GM12878 (cell line): ENCODE measurements around the gene ANKRD33B. TPM values are rescaled to one million over a fixed set of nuclear protein-coding genes. Genes with fewer than 3 reads are reported as not detected.
A peak's percentile ranks its signal among the peaks of the same experiment; 100 is the strongest.

Experiments
- ATAC-seq: fragments of 200-7000 bp; cut with Tn5 transposase; 3 replicates; pipeline ENCODE4 v1.9.1; 2020; ENCODE audit warnings: mild to moderate bottlenecking, moderate library complexity
- BruUV-seq: library from RNA; stranded (reverse); fragments of 400-500 nt; replicated peaks from 2 replicates; lab custom pipeline; 2021; lab: Mats Ljungman, UMichigan
- CTCF ChIA-PET: fragments of 300-600 bp; sonication (Branson Sonifier 250); formaldehyde crosslinking; extraction: SDS; loops from one replicate; lab custom pipeline; 2021; ENCODE audit warnings: inconsistent platforms; lab: Yijun Ruan, JAX
- POLR2A ChIA-PET: fragments of 350-600 bp; formaldehyde crosslinking; extraction: SDS; loops from one replicate; lab custom pipeline; 2021; ENCODE audit warnings: inconsistent platforms; lab: Charles Lee
- RAD21 ChIA-PET: fragments of 300-600 bp; sonication (Branson Sonifier 250); formaldehyde crosslinking; loops from one replicate; lab custom pipeline; 2023; ENCODE audit warnings: antibody characterized with exemption; ENCODE audit not compliant: unreplicated experiment; lab: Charles Lee
- SMC1A ChIA-PET: fragments of 300-600 bp; sonication (Branson Sonifier 250); formaldehyde crosslinking; loops from one replicate; lab custom pipeline; 2023; ENCODE audit not compliant: unreplicated experiment, uncharacterized antibody; lab: Charles Lee
- DNase-seq: peaks from one replicate; pipeline ENCODE4 v3.0.0-alpha.2; 2011; ENCODE audit warnings: low read depth, low spot score
- FAIRE-seq: peaks from 3 replicates; lab custom pipeline; 2011; peaks lifted over from hg19 to GRCh38; lab: Jason Lieb, UNC
- H2AFZ ChIP-seq: 2 replicates; pipeline ENCODE4 v1.6.0; 2011; ENCODE audit warnings: low read depth, low read length, control low read depth; ENCODE audit not compliant: control insufficient read depth
- H3K27ac ChIP-seq: 2 replicates; pipeline ENCODE4 v1.5.1; 2011; ENCODE audit warnings: control low read depth; ENCODE audit not compliant: control insufficient read depth, insufficient read depth
- H3K27me3 ChIP-seq, 2 experiments: replicated peaks in 1 of 2; 2 replicates each; pipeline versions ENCODE4 v1.6.0 to v1.6.1; 2011; ENCODE audit warnings: low read length in 1 of 2; ENCODE audit not compliant: control insufficient read depth in 2 of 2, insufficient read depth in 2 of 2
- H3K36me3 ChIP-seq, 2 experiments: 2 replicates each; pipeline ENCODE4 v1.5.1; 2011; ENCODE audit warnings: low read length in 1 of 2; ENCODE audit not compliant: control insufficient read depth in 2 of 2, insufficient read depth in 2 of 2
- H3K4me1 ChIP-seq: 2 replicates; pipeline ENCODE4 v1.6.1; 2011; ENCODE audit warnings: mild to moderate bottlenecking, low read length, moderate library complexity, mixed read lengths; ENCODE audit not compliant: control insufficient read depth, insufficient read depth
- H3K4me2 ChIP-seq: 2 replicates; pipeline ENCODE4 v1.6.0; 2011; ENCODE audit warnings: control low read depth; ENCODE audit not compliant: control insufficient read depth, insufficient read depth
- H3K4me3 ChIP-seq: fragments of 200-600 bp; sonication (generic); 2 replicates; pipeline ENCODE4 v1.5.1; 2016
- H3K79me2 ChIP-seq: 2 replicates; pipeline ENCODE4 v1.6.0; 2011; ENCODE audit warnings: low read length; ENCODE audit not compliant: control insufficient read depth, insufficient read depth
- H3K9ac ChIP-seq: 2 replicates; pipeline ENCODE4 v1.8.0; 2011; ENCODE audit warnings: low read length, control low read depth, mixed read lengths; ENCODE audit not compliant: control insufficient read depth, insufficient read depth
- H3K9me3 ChIP-seq: replicated peaks from 3 replicates; pipeline ENCODE4 v1.5.1; 2011; ENCODE audit warnings: mild to moderate bottlenecking, low read length; ENCODE audit not compliant: control insufficient read depth, insufficient read depth
- H4K20me1 ChIP-seq: 2 replicates; pipeline ENCODE4 v1.6.0; 2011; ENCODE audit not compliant: control insufficient read depth, insufficient read depth
- KAT2A ChIP-seq: conservative IDR thresholded peaks from 2 replicates; pipeline ENCODE4 v1.6.1; 2011; ENCODE audit warnings: low read depth, low read length; ENCODE audit not compliant: control insufficient read depth
- KDM1A ChIP-seq: fragments of 200-600 bp; sonication (generic); IDR thresholded peaks from 2 replicates; pipeline ENCODE4 v1.6.1; 2016; ENCODE audit warnings: borderline replicate concordance
- MTA2 ChIP-seq: fragments of 450-650 bp; IDR thresholded peaks from 2 replicates; pipeline ENCODE4 v1.6.1; 2016; ENCODE audit warnings: low read depth, mild to moderate bottlenecking, moderate library complexity
- NRF1 ChIP-seq: conservative IDR thresholded peaks from 2 replicates; pipeline ENCODE4 v1.6.1; 2011; ENCODE audit warnings: mild to moderate bottlenecking, low read depth, low read length, improper control_type of control experiment
- ZSCAN29 ChIP-seq: fragments of 450-650 bp; IDR thresholded peaks from 2 replicates; pipeline ENCODE4 v1.6.1; 2017; ENCODE audit warnings: mild to moderate bottlenecking, moderate library complexity
- WGBS: methylation state at CpG from one replicate; pipeline ENCODE4 v1.1.6; 2016; ENCODE audit warnings: low lambda C conversion rate; ENCODE audit not compliant: insufficient replicate concordance, insufficient coverage; ENCODE audit errors: missing lambda C conversion rate; 5-methylcytosine and 5-hydroxymethylcytosine counted together
- in situ Hi-C: fragments of 300-500 bp; cut with MboI; formaldehyde crosslinking; loops from 9 replicates; pipeline ENCODE4 v1.14.3; 2018; ENCODE audit warnings: mixed read lengths
- intact Hi-C: fragments of 100-400 bp; cut with micrococcal nuclease; formaldehyde crosslinking; loops from one replicate; pipeline ENCODE4 v1.14.2; 2022; ENCODE audit not compliant: unreplicated experiment
- polyA plus RNA-seq, 11 experiments: library from polyadenylated mRNA; depleted of rRNA in 4 of 11; unstranded in 6 of 11; stranded (reverse) in 5 of 11; fragments of >200 nt; fragmentation: Nextera tagmentation in 4 of 11; fragmentation: Illumina TruSeq in 1 of 11; extraction: Ambion mirVana in 4 of 11; extraction: Trizol in 1 of 11; gene quantifications; 1 replicate in 1 of 11; 2 replicates in 10 of 11; pipeline versions ENCODE4 v1.2.1 to v1.2.3, GENCODE V29; 2011 to 2016; ENCODE audit warnings: inconsistent platforms in 2 of 11, missing spikeins in 2 of 11, low read depth in 1 of 11
- total RNA-seq, 4 experiments: library from RNA; depleted of rRNA in 3 of 4; stranded (reverse); fragments of >200 nt in 3 of 4; fragmentation: Illumina TruSeq in 1 of 4; extraction: Trizol in 1 of 4; gene quantifications; 2 replicates each; pipeline versions ENCODE4 v1.2.1 to v1.2.3, GENCODE V29; 2013 to 2021
- TF ChIP-seq, protein P1 (sequence below): fragments of 450-650 bp; IDR thresholded peaks from 2 replicates; pipeline ENCODE4 v1.6.1; 2014; ENCODE audit warnings: mild to moderate bottlenecking
- TF ChIP-seq, protein P2 (sequence below): fragments of 450-650 bp; IDR thresholded peaks from 2 replicates; pipeline ENCODE4 v1.6.1; 2016; ENCODE audit warnings: mild to moderate bottlenecking
- TF ChIP-seq, protein P3 (sequence below): IDR thresholded peaks from 2 replicates; pipeline ENCODE4 v1.6.1; 2011; ENCODE audit warnings: borderline replicate concordance, low read depth, mild to moderate bottlenecking, moderate library complexity, low read length; ENCODE audit not compliant: insufficient read depth, poor library complexity, severe bottlenecking

ANKRD33B gene
- total and polyA plus RNA-seq, 10 of the 15 experiments (the other 5 are each of a cell fraction or from before 2014, with no cell fraction given), result 4.9 to 61.6 (median 15.6) TPM

DNA sequence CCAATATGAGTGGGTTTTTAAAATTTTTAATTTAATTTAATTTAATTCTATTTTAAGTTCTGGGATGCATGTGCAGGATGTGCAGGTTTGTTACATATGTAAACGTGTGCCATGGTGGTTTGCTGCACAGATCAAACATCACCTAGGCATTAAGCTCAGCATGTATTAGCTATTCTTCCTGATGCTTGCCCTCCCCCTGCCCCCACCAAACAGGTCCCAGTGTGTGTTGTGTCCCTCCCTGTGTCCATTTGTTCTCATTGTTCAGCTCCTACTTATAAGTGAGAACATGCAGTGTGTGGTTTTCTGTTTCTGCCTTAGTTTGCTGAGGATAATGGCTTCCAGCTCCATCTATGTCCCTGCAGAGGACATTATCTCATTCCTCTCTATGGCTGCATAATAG is 35.0 kb upstream of the ANKRD33B start (continued):
- TF ChIP-seq KDM1A, result no peak
- TF ChIP-seq, protein P1, sequence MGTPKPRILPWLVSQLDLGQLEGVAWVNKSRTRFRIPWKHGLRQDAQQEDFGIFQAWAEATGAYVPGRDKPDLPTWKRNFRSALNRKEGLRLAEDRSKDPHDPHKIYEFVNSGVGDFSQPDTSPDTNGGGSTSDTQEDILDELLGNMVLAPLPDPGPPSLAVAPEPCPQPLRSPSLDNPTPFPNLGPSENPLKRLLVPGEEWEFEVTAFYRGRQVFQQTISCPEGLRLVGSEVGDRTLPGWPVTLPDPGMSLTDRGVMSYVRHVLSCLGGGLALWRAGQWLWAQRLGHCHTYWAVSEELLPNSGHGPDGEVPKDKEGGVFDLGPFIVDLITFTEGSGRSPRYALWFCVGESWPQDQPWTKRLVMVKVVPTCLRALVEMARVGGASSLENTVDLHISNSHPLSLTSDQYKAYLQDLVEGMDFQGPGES, result no peak
- TF ChIP-seq NRF1, result no peak
- TF ChIP-seq, protein P2, sequence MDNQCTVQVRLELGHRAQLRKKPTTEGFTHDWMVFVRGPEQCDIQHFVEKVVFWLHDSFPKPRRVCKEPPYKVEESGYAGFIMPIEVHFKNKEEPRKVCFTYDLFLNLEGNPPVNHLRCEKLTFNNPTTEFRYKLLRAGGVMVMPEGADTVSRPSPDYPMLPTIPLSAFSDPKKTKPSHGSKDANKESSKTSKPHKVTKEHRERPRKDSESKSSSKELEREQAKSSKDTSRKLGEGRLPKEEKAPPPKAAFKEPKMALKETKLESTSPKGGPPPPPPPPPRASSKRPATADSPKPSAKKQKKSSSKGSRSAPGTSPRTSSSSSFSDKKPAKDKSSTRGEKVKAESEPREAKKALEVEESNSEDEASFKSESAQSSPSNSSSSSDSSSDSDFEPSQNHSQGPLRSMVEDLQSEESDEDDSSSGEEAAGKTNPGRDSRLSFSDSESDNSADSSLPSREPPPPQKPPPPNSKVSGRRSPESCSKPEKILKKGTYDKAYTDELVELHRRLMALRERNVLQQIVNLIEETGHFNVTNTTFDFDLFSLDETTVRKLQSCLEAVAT, result no peak
- TF ChIP-seq ZSCAN29, result no peak

DNA sequence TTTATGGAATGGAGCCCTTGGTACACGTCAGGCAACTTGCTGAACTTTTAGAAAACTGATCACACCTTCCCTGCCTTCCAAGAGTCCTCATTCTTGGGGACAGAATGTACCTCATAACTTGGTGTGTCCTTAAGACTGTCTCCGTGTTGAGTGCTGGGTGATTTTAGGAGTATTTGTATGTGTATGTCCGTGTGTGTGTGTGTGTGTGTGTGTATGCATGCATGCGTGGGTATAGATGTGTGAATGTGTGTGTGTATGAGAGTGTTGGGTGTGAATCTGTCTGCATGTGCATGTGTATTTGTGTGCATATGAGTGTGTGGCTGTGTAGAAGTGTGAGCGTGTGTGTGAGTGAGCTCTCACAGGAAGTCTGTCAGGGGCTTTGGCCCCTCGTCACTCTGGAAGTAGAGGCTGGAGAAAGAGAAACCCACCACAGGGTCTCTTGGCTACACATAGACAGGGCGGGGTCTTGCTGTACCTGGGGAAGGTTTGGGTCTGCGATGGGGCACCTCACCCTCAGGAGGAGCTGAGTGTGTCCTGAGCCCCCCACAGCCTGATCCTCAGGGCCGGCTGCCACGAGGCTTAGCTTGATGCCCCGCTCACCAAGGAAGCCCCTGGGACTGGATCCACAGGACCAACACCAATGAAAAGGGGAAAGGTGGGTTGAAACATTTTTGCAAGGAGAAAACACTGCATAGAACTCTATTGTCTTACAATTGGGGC is 33.1 kb upstream of the ANKRD33B start:
- no peaks in the 10 kb centered on the region for H3K36me3 ChIP-seq
- FAIRE-seq (no peak), DNase-seq (no peak), ATAC-seq (no peak)
- no peak overlapping the region for H3K4me2 ChIP-seq
- WGBS, result 59% methylated on average over 11 of the region's 11 CpGs
- H4K20me1 ChIP-seq, result no peaks in the 10 kb centered on the region
- H3K27me3 ChIP-seq, result no peaks in the 10 kb centered on the region
- POLR2A ChIA-PET, result no interaction called here
- no peak overlapping the region for H3K27ac ChIP-seq
- TF ChIP-seq KAT2A (no peak), MTA2 (no peak)
- TF ChIP-seq, protein P3, sequence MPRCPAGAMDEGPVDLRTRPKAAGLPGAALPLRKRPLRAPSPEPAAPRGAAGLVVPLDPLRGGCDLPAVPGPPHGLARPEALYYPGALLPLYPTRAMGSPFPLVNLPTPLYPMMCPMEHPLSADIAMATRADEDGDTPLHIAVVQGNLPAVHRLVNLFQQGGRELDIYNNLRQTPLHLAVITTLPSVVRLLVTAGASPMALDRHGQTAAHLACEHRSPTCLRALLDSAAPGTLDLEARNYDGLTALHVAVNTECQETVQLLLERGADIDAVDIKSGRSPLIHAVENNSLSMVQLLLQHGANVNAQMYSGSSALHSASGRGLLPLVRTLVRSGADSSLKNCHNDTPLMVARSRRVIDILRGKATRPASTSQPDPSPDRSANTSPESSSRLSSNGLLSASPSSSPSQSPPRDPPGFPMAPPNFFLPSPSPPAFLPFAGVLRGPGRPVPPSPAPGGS, result peak; percentile 8
- no peak overlapping the region for H3K4me3 ChIP-seq
- intact Hi-C loops (no loop called here), in situ Hi-C loops (no loop called here)
- H2AFZ ChIP-seq, result no peak overlapping the region
- no peaks in the 10 kb centered on the region; the same call in 2 of the 3 replicates for H3K9me3 ChIP-seq
- no peaks in the 10 kb centered on the region for H3K79me2 ChIP-seq
- peaks cover 1% of the 10 kb centered on the region for H3K4me1 ChIP-seq
- SMC1A ChIA-PET, result no interaction called here
- RAD21 ChIA-PET, result no interaction called here
- BruUV-seq, result no TSS peak
- CTCF ChIA-PET, result interaction anchor here (1.0 kb wide), 1 partner anchor 41 kb away, joined by 3 read pairs; no protein-coding TSS in a partner anchor
- H3K9ac ChIP-seq, result no peak overlapping the region
